GM19463 (cell line): ENCODE data around the gene RANBP3.
"Not testable (repeated sequence)": the region's sequence is repeated elsewhere in the genome, so short reads cannot be mapped to it uniquely, and the experiment has no call there.

ENCODE experiments used
- ATAC-seq: cut with Tn5 transposase; IDR thresholded peaks from one replicate; pipeline ENCODE4 v1.9.1; 2021; ENCODE audit warnings: mild to moderate bottlenecking, moderate library complexity; ENCODE audit not compliant: unreplicated experiment

The RANBP3 gene

GRCh38 chr19:5967994-5968430 is 9.9 kb downstream of the RANBP3 start:
- no peak for ATAC-seq

- ATAC-seq, result no peak
These were observed 10.4 kb downstream of the RANBP3 start for GRCh38 chr19:5967571-5967970.

- ATAC-seq, result no peak
These were observed 11.0 kb downstream of the RANBP3 start for GRCh38 chr19:5966941-5967340.

- ATAC-seq, result no peak
These were observed 11.7 kb downstream of the RANBP3 start for GRCh38 chr19:5966215-5966614.

GRCh38 chr19:5964816-5965565 is 12.9 kb downstream of the RANBP3 start:
- no peak for ATAC-seq

- ATAC-seq, result no peak
These were observed 14.1 kb downstream of the RANBP3 start for GRCh38 chr19:5963855-5964254.

- ATAC-seq, result not testable (repeated sequence)
These were observed 14.7 kb downstream of the RANBP3 start for GRCh38 chr19:5963259-5963658.

- no peak for ATAC-seq
These were observed 15.7 kb downstream of the RANBP3 start for GRCh38 chr19:5961969-5962945.

GRCh38 chr19:5961641-5961968 is 16.3 kb downstream of the RANBP3 start:
- ATAC-seq, result not testable (repeated sequence)

- ATAC-seq, result no peak
These were observed 17.6 kb downstream of the RANBP3 start for GRCh38 chr19:5960005-5961001.

- no peak for ATAC-seq
These were observed 18.5 kb downstream of the RANBP3 start for GRCh38 chr19:5959260-5960004.

- no peak for ATAC-seq
These were observed 19.2 kb downstream of the RANBP3 start for GRCh38 chr19:5958851-5959122.

- ATAC-seq, result no peak
These were observed 19.7 kb downstream of the RANBP3 start for GRCh38 chr19:5958074-5958850.

- ATAC-seq, result no peak
These were observed 20.8 kb downstream of the RANBP3 start for GRCh38 chr19:5957170-5957569.

- no peak for ATAC-seq
These were observed 21.2 kb downstream of the RANBP3 start for GRCh38 chr19:5956728-5957127.

GRCh38 chr19:5956323-5956722 is 21.6 kb downstream of the RANBP3 start:
- ATAC-seq, result no peak

GRCh38 chr19:5955636-5955935 is 22.4 kb downstream of the RANBP3 start:
- ATAC-seq, result no peak

GRCh38 chr19:5954293-5954692 is 23.6 kb downstream of the RANBP3 start:
- no peak for ATAC-seq

GRCh38 chr19:5953680-5954213 is 24.2 kb downstream of the RANBP3 start:
- no peak for ATAC-seq
